CD4-positive, alpha-beta memory T cell (primary cell): ENCODE data around the gene UBA6. TPM values are rescaled to one million over a fixed set of nuclear protein-coding genes. Genes with fewer than 3 reads are reported as not detected.

Source experiments
- CTCF ChIA-PET: fragments of 350-600 bp; sonication (Branson Sonifier 250); formaldehyde crosslinking; loops from one replicate; lab custom pipeline; 2021; ENCODE audit warnings: inconsistent platforms; ENCODE audit not compliant: partially characterized antibody; lab: Charles Lee
- POLR2A ChIA-PET: fragments of 350-600 bp; sonication (Branson Sonifier 250); formaldehyde crosslinking; loops from one replicate; lab custom pipeline; 2021; ENCODE audit not compliant: partially characterized antibody; lab: Charles Lee
- DNase-seq, 5 donors: peaks; one replicate each; pipeline versions ENCODE4 v3.0.0 to v3.0.0-alpha.2; 2020 to 2022; ENCODE audit warnings: mixed read lengths in 1 of 5
- H3K27ac ChIP-seq: one replicate; pipeline ENCODE4 v1.7.0; 2013; ENCODE audit warnings: low read depth, low read length
- H3K27me3 ChIP-seq: 2 replicates; pipeline ENCODE4 v1.7.0; 2013; ENCODE audit warnings: mild to moderate bottlenecking, low read length, moderate library complexity; ENCODE audit not compliant: insufficient read depth
- H3K36me3 ChIP-seq: 2 replicates; pipeline ENCODE4 v1.7.0; 2013; ENCODE audit warnings: mild to moderate bottlenecking, low read length, moderate library complexity; ENCODE audit not compliant: insufficient read depth
- H3K4me1 ChIP-seq: 2 replicates; pipeline ENCODE4 v1.7.0; 2013; ENCODE audit warnings: mild to moderate bottlenecking, low read length, moderate library complexity; ENCODE audit not compliant: insufficient read depth
- H3K4me3 ChIP-seq, 2 donors: one replicate each; pipeline ENCODE4 v1.7.0; 2013; ENCODE audit warnings: low read length in 2 of 2, mild to moderate bottlenecking in 1 of 2
- H3K9me3 ChIP-seq, 2 donors: one replicate each; pipeline ENCODE4 v1.7.0; 2013; ENCODE audit warnings: low read length in 2 of 2, control low read depth in 1 of 2; ENCODE audit not compliant: control insufficient read depth in 1 of 2
- H3K27ac Mint-ChIP-seq, 7 donors: one replicate each; pipeline ENCODE4 v1.8.0; 2020 to 2021; ENCODE audit warnings: mixed read lengths in 7 of 7, mild to moderate bottlenecking in 6 of 7, inconsistent platforms in 3 of 7, moderate library complexity in 3 of 7
- H3K27me3 Mint-ChIP-seq, 2 donors: one replicate each; pipeline ENCODE4 v1.8.0; 2020 to 2021; ENCODE audit warnings: mixed read lengths in 2 of 2
- H3K36me3 Mint-ChIP-seq, 2 donors: one replicate each; pipeline ENCODE4 v1.8.0; 2020 to 2021; ENCODE audit warnings: mixed read lengths in 2 of 2, inconsistent platforms in 1 of 2, mild to moderate bottlenecking in 1 of 2
- H3K4me1 Mint-ChIP-seq, 4 donors: one replicate each; pipeline ENCODE4 v1.8.0; 2020 to 2021; ENCODE audit warnings: mixed read lengths in 4 of 4, mild to moderate bottlenecking in 1 of 4
- H3K4me3 Mint-ChIP-seq, 8 donors: one replicate each; pipeline ENCODE4 v1.8.0; 2020 to 2021; ENCODE audit warnings: mixed read lengths in 8 of 8, mild to moderate bottlenecking in 7 of 8, moderate library complexity in 6 of 8, inconsistent platforms in 3 of 8
- H3K9me3 Mint-ChIP-seq, 8 donors: one replicate each; pipeline ENCODE4 v1.8.0; 2020 to 2021; ENCODE audit warnings: mixed read lengths in 8 of 8, mild to moderate bottlenecking in 5 of 8, inconsistent platforms in 3 of 8, moderate library complexity in 1 of 8
- intact Hi-C: fragments of 100-400 bp; cut with micrococcal nuclease; formaldehyde crosslinking; loops from one replicate; pipeline ENCODE4 v1.15.1; 2023
- polyA plus RNA-seq, 2 donors: library from polyadenylated mRNA; unstranded; fragments of 300-500 nt; fragmentation: Illumina TruSeq; gene quantifications; one replicate each; pipeline ENCODE4 v1.2.3, GENCODE V29; 2021
- total RNA-seq, 2 experiments: library from RNA; stranded (reverse); gene quantifications; one replicate each; pipeline ENCODE4 v1.2.3, GENCODE V29; 2021

Gene UBA6
- total and polyA plus RNA-seq, 4 experiments from 2014 or later: 14.2 to 55.8 (median 42.2) TPM

DNA sequence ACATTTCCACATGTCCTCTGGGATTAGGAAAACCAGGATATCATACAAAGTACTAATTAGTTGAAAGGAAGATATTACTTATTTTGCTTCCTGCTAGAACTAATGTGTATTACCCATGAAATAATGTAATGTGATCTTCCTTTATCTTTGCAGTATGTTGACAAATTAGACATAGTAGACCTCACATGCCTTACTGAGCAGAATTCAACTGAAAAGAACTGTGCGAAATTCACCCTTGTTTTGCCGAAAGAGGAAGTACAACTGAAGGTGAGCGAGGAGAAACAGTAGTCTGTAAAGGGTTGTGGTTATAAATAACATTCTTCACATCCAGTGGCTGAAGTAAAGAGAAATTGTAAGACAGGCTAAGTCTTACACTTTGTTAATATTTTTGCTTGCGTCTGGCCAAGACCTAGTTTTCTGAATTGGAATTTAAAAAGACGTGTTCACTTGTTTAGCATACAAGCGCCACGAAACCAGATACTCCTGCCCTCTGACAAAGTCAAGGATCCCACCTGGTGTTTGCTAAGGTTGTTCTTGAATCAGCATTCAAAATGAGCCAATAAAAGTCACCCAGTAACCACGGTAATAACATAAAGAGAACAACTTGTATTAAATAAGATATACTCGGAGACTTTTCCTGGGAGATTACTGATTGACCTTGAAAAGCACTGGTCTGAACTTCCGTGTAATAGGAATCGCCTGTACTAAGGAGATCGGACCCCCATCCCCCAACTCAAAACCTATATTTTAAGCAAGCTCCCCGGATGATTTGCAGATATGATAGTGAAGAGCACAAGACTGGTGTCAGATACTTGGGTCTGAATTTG lies 125.5 kb downstream of the UBA6 start:
- Mint-ChIP-seq H3K4me1 (peaks cover 17 to 35% (median 29%) of the 10 kb centered on the region in 4 donors), H3K4me3 (peak overlapping the region in 6 of 8 donors; percentile 6 to 78 (median 42)), H3K9me3 (no peaks in the 10 kb centered on the region), H3K27me3 (no peaks in the 10 kb centered on the region), H3K36me3 (peaks cover 0 to 2% of the 10 kb centered on the region in 2 donors), H3K27ac (peak overlapping the region; percentile 4 to 54 (median 44))
- peak in 2 of 5 donors; percentile 10 to 13 for DNase-seq
- Histone ChIP-seq H3K9me3 (no peaks in the 10 kb centered on the region), H3K4me1 (no peaks in the 10 kb centered on the region), H3K27ac (no peak overlapping the region), H3K36me3 (no peaks in the 10 kb centered on the region), H3K27me3 (no peaks in the 10 kb centered on the region), H3K4me3 (no peak overlapping the region)
- ChIA-PET CTCF (no interaction called here), POLR2A (no interaction called here)
- intact Hi-C loops: loop anchor here (2.0 kb wide), 1 partner anchor 17 kb away; the partner anchor contains the start of gene STAP1

DNA sequence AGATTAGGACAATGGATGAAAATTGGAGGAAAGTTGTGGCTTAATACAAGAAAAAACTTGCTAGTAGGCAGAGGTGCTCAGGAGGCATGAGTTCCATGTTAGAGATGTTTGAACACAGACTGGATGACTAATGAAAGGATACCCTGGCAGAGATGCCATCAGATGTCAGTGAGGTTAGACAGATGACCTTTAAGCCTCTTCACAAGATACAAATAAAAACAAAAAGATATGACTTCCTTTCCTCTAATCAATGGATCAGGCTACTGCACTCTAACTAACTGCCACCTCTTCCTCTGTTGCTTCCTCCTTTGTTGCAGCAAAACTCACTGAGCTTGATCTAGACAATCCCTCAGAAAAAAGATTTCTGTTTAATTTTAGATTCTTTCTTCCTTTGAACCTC lies 127.8 kb downstream of the UBA6 start:
- ChIA-PET POLR2A (interaction anchor here (0.8 kb wide), 1 partner anchor 128 kb away, joined by 3 read pairs; the partner anchor contains the start of gene UBA6), CTCF (no interaction called here)
- peak in 1 of 5 donors; percentile 28 for DNase-seq
- Mint-ChIP-seq H3K27ac (peak overlapping the region in 6 of 7 donors; percentile 12 to 84 (median 34)), H3K4me3 (peak overlapping the region in 1 of 8 donors; percentile 3), H3K27me3 (no peaks in the 10 kb centered on the region), H3K4me1 (peaks cover 15 to 32% (median 27%) of the 10 kb centered on the region in 4 donors), H3K9me3 (no peaks in the 10 kb centered on the region), H3K36me3 (peaks cover 0 to 2% of the 10 kb centered on the region in 2 donors)
- Histone ChIP-seq H3K9me3 (no peaks in the 10 kb centered on the region), H3K4me1 (no peaks in the 10 kb centered on the region), H3K27ac (no peak overlapping the region), H3K27me3 (no peaks in the 10 kb centered on the region), H3K4me3 (no peak overlapping the region), H3K36me3 (no peaks in the 10 kb centered on the region)
- intact Hi-C loops: no loop called here

DNA sequence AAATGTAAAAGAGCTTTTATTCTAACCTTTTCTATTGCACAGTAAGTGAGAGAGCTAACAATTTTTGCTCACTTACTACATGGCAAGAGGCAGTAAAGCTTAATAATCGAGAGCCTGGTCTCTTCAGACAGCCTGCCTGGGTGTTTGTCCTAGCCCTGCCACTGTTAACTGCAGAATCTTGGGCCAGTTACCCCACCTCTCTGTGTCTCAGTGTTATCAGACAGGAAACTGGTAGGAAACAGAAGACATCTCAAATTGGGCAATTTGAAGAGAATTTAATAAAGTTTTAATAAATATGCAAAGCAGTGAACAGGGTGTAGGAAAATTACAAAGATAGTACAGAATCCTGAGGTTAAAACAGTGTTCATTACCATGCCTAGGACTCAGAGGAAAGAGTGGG lies 129.0 kb downstream of the UBA6 start:
- no peak overlapping the region for H3K4me3 ChIP-seq
- Mint-ChIP-seq H3K27me3 (no peaks in the 10 kb centered on the region), H3K27ac (peak overlapping the region in 4 of 7 donors; percentile 8 to 68 (median 17)), H3K36me3 (no peaks in the 10 kb centered on the region), H3K9me3 (no peaks in the 10 kb centered on the region), H3K4me1 (peaks cover 14 to 32% (median 26%) of the 10 kb centered on the region in 4 donors), H3K4me3 (no peak overlapping the region)
- no peaks in the 10 kb centered on the region for H3K9me3 ChIP-seq
- no peaks in the 10 kb centered on the region for H3K4me1 ChIP-seq
- no peak overlapping the region for H3K27ac ChIP-seq
- no peaks in the 10 kb centered on the region for H3K36me3 ChIP-seq
- ChIA-PET CTCF (no interaction called here), POLR2A (interaction anchor here (2.0 kb wide), 1 partner anchor 9 kb away, joined by 5 read pairs; no protein-coding TSS in a partner anchor)
- no peak for DNase-seq
- intact Hi-C loops: no loop called here
- H3K27me3 ChIP-seq: no peaks in the 10 kb centered on the region

DNA sequence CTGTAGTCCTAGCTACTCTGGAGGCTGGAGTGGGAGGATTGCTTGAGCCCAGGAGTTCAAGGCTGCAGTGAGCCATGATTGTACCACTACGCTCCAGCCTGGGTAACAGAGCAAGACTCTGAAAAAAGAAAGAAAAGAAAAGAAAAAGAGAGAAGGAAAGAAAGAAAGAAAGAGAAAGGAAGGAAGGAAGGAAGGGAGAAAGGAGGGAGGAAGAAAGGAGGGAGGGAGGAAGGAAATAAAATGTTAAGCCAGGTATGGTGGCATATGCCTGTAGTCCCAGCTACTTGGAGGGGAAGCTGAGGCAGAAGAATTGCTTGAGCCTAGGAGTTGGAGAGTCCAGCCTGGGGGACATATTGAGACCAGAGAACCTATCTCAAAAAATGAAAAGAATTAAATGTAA lies 130.4 kb downstream of the UBA6 start:
- H3K27ac Mint-ChIP-seq: peak overlapping the region in 1 of 7 donors; percentile 8
- no peak overlapping the region for H3K4me3 Mint-ChIP-seq
- H3K27me3 ChIP-seq: no peaks in the 10 kb centered on the region
- no peaks in the 10 kb centered on the region for H3K9me3 Mint-ChIP-seq
- H3K4me3 ChIP-seq: no peak overlapping the region
- no peaks in the 10 kb centered on the region for H3K36me3 Mint-ChIP-seq
- DNase-seq: no peak
- H3K9me3 ChIP-seq: no peaks in the 10 kb centered on the region
- H3K36me3 ChIP-seq: no peaks in the 10 kb centered on the region
- intact Hi-C loops: no loop called here
- no peaks in the 10 kb centered on the region for H3K27me3 Mint-ChIP-seq
- H3K27ac ChIP-seq: no peak overlapping the region
- CTCF ChIA-PET: no interaction called here
- POLR2A ChIA-PET: interaction anchor here (2.0 kb wide), 1 partner anchor 11 kb away, joined by 5 read pairs; no protein-coding TSS in a partner anchor
- peaks cover 10 to 22% (median 17%) of the 10 kb centered on the region in 4 donors for H3K4me1 Mint-ChIP-seq
- no peaks in the 10 kb centered on the region for H3K4me1 ChIP-seq

DNA sequence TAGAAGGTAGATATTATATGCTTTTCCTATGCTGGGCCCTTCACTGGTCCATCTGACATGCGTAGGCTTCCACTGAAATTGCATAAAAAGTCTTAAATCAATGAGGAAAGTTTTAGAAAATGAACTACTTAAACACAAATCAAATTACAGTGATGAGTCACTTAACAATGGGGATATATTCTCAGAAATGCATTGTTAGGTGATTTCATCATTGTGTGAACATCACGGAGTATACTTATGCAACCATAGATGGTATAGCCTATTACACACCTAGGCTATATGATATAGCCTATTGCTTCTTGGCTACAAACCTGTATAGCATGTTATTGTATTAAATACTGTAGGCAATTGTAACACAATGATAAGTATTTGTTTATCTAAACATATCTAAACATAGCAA lies 132.1 kb downstream of the UBA6 start:
- no peaks in the 10 kb centered on the region for H3K36me3 Mint-ChIP-seq

DNA sequence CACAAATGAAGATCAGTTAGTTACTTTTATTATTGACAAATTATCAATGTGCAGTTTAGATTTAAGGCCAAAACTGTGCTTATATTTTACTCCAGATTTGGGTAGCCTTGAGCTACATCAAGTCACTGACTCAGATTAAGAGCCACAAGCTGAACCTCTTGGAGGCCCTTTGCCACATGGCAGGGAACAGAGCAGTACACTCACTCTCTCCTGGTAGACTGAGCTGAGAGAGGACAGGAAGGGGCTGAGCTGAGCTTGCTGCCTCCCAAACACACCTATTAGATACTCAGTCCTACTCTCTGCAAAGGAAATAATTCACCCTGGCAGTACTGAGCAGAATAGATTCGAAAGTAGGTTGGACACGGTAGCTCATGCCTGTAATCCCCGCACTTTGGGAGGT lies 134.6 kb downstream of the UBA6 start:
- H3K27me3 ChIP-seq: no peaks in the 10 kb centered on the region
- no peaks in the 10 kb centered on the region for H3K4me1 ChIP-seq
- H3K4me3 ChIP-seq: no peak overlapping the region
- intact Hi-C loops: no loop called here
- Mint-ChIP-seq H3K9me3 (no peaks in the 10 kb centered on the region), H3K27me3 (no peaks in the 10 kb centered on the region), H3K36me3 (no peaks in the 10 kb centered on the region), H3K27ac (peak overlapping the region in 1 of 7 donors; percentile 29), H3K4me1 (no peaks in the 10 kb centered on the region), H3K4me3 (no peak overlapping the region)
- ChIA-PET POLR2A (no interaction called here), CTCF (interaction anchor here (1.4 kb wide), 1 partner anchor 10 kb away, joined by 3 read pairs; no protein-coding TSS in a partner anchor)
- no peaks in the 10 kb centered on the region for H3K9me3 ChIP-seq
- no peaks in the 10 kb centered on the region for H3K36me3 ChIP-seq
- H3K27ac ChIP-seq: no peak overlapping the region
- DNase-seq: no peak

More for the DNA sequence above, 132.1 kb downstream of the UBA6 start:
- H3K36me3 ChIP-seq: no peaks in the 10 kb centered on the region
- H3K27me3 ChIP-seq: no peaks in the 10 kb centered on the region
- Mint-ChIP-seq H3K4me1 (peaks cover 5 to 15% (median 13%) of the 10 kb centered on the region in 4 donors), H3K9me3 (no peaks in the 10 kb centered on the region), H3K4me3 (no peak overlapping the region), H3K27me3 (no peaks in the 10 kb centered on the region), H3K27ac (no peak overlapping the region)
- intact Hi-C loops: no loop called here
- H3K9me3 ChIP-seq: no peaks in the 10 kb centered on the region
- no peaks in the 10 kb centered on the region for H3K4me1 ChIP-seq
- H3K4me3 ChIP-seq: no peak overlapping the region
- DNase-seq: no peak
- no peak overlapping the region for H3K27ac ChIP-seq
- POLR2A ChIA-PET: interaction anchor here (1.1 kb wide), 1 partner anchor 10 kb away, joined by 3 read pairs; no protein-coding TSS in a partner anchor
- CTCF ChIA-PET: no interaction called here

DNA sequence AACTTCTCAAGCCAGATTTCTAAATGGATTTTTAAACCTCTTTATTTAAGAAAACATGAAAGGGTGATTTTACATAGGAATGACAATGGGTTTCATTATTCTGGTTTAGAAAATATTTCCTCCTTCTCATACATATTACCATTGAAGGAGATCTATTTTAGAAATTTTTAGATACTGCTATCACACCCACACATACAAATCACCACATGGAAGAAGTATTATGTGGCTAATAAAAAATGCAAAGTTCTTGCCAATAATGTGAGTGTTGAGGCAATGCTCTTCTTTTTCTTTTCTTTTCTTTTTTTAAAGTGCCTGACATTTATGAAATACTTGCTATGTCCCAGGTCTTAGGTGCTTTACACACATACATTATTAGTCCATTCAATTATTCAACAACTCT lies 135.7 kb downstream of the UBA6 start:
- no peaks in the 10 kb centered on the region for H3K27me3 ChIP-seq
- POLR2A ChIA-PET: no interaction called here
- H3K4me3 ChIP-seq: no peak overlapping the region
- Mint-ChIP-seq H3K36me3 (no peaks in the 10 kb centered on the region), H3K4me1 (peaks cover 0 to 6% (median under 1%) of the 10 kb centered on the region in 4 donors), H3K9me3 (no peaks in the 10 kb centered on the region), H3K4me3 (no peak overlapping the region), H3K27me3 (no peaks in the 10 kb centered on the region), H3K27ac (no peak overlapping the region)
- CTCF ChIA-PET: interaction anchor here (0.6 kb wide), 1 partner anchor 299 kb away, joined by 3 read pairs; no protein-coding TSS in a partner anchor
- no peak for DNase-seq
- H3K27ac ChIP-seq: no peak overlapping the region
- intact Hi-C loops: no loop called here
- H3K9me3 ChIP-seq: no peaks in the 10 kb centered on the region
- H3K36me3 ChIP-seq: no peaks in the 10 kb centered on the region
- no peaks in the 10 kb centered on the region for H3K4me1 ChIP-seq
